Heart left ventricle (tissue), 13 donors: Measurements from ENCODE around the gene C6orf15.

Experiments
- CTCF ChIP-seq, 12 donors: fragments of 200-600 bp; sonication (generic) in 4 of 12; IDR thresholded peaks; one replicate each; pipeline versions ENCODE4 v1.5.0 to v1.8.0; 2018 to 2022; ENCODE audit warnings: antibody characterized with exemption in 12 of 12, mild to moderate bottlenecking in 5 of 12
- POLR2A ChIP-seq, 2 donors: fragments of 450-650 bp; IDR thresholded peaks; one replicate each; pipeline ENCODE4 v1.6.1; 2017; ENCODE audit warnings: antibody characterized with exemption in 2 of 2, mild to moderate bottlenecking in 2 of 2, moderate library complexity in 2 of 2
- donor health status: ischemic (EF 13 %, LVEDD 7.1; RV severe dilation, severe dysfunction).
- donor health status: DM: no; HTN: yes; CAD: no.
- donor health status: DM: no; HTN: no; CAD: no.
- donor health status: ischemic (EF 25% LVEDD 6.9; RV normal size, moderate dysfunction).
- donor health status: ischemic (EF 25% LVEDD 5.7; RV mildly dilated, moderate dysfunction).
- donor health status: ischemic (EF 35%, LVEDD 5.7; RV mildly dilated, moderate dysfunction).
- donor health status: nonischemic (EF 11% LVEDD 7.7; RV severe dilation, severe dysfunction).
- donor health status: DM: yes; HTN: yes; CAD: no.
- donor health status: PGD.
- donor health status: ischemic (EF 29% LVEDD 5.4; RV normal size, mild dysfunction).
- donor health status: nonischemic (EF 23%, LVEDD 6.1; RV moderate dilation, normal function).

- TF ChIP-seq CTCF (IDR thresholded peaks at IDR 0.05) (peak; percentile 63 to 92 (median 78)), POLR2A (IDR thresholded peaks at IDR 0.05) (no peak)
These were observed 32.6 kb downstream of the C6orf15 start for GRCh38 chr6:31079656-31080261.
